CD1c-positive myeloid dendritic cell (primary cell): Measurements from ENCODE around the gene ARHGAP23.
"Not testable (repeated sequence)": the region's sequence is repeated elsewhere in the genome, so short reads cannot be mapped to it uniquely, and the experiment has no call there.

ENCODE experiments used
- DNase-seq: peaks from one replicate; pipeline ENCODE4 v3.0.0-alpha.2; 2016; ENCODE audit errors: extremely low spot score

The ARHGAP23 gene

GRCh38 chr17:38460716-38461630, 32.7 kb downstream of the ARHGAP23 start:
- no peak for DNase-seq

- DNase-seq = no peak
Measured at GRCh38 chr17:38461683-38462082, 33.4 kb downstream of the ARHGAP23 start.

DNA sequence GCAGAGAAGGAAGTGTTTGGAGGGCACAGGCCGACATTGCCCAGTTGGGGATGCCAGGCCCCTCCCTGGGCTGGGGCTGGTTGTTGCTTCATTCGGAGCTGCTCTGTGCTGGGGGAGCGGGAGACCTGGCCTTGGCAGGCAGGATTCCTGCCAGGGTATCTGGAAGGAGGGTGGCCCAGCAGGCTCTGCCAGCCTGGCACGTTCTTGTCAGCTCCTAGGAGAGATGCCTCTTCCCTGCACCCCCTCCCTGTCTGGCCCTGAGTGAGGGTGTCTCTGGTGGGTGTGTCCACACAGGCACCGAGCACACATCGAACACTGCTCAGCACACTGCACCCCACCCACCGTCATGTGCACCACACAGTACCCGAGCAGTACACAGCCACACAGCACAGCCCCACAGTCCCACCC, 35.2 kb downstream of the ARHGAP23 start:
- DNase-seq = no peak

DNA sequence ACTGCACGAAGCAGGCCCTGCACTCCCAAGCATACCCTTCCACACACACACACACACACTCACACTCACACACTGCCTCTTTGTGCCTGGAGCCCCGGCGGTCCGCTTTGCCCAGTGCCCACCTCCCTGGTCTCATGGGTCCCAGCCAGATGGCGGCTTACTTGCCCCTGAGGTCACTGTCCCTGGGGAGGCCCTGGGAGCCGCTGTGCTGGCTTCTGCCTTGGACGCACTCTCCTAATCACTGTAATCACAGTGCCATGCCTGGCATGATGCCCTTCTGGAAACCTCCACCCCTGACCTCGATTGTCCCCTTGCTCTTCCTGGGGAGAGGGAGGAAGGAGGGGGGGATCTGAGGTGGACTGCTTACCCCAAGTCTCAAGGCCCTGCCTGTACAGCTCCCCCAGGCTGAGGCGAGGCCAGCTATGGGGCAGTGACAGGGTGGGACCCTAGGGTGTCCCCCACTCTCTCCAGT, 36.0 kb downstream of the ARHGAP23 start:
- no peak for DNase-seq

DNA sequence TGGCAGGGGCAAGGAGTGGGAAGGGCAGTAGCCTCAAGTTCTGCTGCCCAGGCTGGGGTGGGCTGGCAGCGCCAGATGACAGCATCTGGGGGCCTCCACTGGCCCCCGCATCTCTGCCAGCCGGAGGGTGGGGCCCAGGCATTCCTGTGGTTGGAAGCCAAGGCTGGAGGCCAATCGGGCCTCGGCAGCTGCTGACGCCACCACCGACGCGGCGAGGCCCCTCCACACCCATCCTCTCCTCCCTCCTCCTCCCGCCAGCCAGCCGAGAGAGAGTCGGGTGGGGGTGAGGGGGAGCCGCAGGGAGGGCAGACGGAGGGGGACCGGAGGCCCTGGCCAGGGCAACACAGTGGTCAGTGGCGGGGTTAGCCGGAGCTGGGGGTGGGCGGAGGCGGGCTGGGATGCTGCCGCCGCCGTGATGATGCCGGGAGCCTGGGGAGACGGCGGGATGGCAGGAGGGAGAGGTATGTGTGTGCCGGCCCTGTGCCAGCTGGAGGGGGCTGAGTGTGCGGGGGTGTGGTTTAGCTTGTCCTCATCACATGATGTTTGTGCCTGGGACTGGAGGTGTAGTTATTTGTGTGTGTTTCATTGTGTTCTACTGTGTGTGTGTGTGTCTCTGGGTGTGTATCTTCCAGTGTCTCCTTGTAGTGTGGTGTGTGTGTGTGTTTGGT, 36.6 kb downstream of the ARHGAP23 start:
- DNase-seq = no peak

DNA sequence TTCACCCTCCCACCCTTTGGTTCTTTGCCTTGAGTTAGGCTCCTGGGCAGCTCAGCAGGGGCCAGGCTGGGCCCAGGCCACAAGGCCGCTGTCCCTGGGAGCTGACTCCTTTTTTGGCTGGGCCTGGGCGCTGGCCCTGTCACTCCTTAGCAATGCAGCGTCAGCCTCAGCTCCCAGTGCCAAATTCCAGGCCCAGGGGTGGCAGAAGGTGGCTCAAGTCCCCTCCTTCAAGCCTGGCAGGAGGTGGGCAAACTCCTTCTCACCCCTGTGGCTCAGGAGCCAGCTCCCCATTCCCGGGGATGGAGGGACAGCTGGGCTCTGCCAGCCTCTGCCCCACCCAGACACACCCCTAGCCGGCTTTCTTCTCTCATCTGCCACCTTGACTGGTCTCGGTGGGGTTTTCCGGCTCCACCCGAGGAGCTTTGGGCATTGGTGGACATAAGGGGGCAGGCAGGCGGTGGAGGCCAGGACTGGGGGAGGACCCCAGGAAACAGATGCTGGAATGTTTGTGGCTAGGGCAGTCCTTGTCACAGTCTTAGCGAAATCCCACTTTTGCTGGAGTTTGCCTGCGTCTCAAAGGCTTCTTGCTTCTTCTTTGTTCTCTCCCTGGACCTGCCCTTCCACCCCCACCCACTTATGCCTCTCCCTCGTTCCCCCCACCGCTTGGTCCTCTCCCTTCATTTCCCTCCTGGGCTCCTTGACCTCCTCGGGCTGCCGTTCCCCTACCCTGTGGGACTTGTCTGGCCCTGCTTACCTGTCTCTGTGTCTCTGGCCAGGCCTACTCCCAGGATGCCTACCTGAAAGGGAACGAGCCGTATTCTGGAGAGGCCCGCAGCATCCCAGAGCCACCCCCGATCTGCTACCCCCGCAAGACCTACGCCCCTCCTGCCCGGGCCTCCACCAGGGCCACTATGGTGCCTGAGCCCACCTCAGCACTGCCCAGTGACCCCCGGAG, 37.4 kb downstream of the ARHGAP23 start:
- DNase-seq = no peak

- DNase-seq = no peak
Measured at GRCh38 chr17:38466346-38467315, 38.4 kb downstream of the ARHGAP23 start.

GRCh38 chr17:38467491-38467890, 39.2 kb downstream of the ARHGAP23 start:
- DNase-seq = no peak

DNA sequence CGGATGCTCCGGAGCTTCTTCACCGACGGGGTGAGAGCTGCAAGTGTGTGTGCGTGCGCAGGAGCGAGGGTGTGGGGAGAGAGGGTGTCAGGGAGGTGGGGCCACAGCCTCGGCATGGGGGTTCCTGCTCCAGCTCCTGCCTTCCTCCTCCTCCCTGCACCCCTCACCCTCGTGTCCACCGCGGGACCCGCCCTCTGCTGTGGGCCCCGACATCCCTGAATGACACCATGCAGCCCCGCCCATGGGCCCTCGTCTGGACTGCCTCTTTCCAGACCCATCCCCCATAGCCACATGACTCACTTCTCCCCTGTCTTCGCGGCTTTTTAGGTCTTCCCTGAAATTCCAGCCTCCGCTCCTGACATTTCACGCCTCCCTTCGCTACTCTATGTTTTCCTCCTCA, 41.6 kb downstream of the ARHGAP23 start:
- DNase-seq = no peak

DNA sequence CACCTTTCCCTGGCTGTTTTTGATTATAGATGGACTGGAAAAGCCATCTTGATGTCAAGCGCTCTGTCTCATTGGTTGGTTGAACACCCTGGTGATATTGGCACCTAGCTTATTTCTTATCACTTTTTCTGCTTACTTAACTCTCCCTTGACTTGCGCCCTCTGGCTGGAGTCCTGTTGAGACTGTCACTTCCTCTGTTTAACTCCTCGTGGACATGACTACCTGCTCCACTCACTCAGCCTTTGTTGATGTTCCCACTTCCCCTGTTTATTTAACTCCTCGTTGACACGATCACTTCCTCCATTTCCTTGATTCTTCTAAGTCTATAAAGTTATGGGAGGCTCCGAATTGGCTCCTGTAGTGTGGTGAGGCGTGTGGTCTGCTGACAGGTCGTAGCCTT, 43.0 kb downstream of the ARHGAP23 start:
- DNase-seq = not testable (repeated sequence)

- DNase-seq = not testable (repeated sequence)
Measured at GRCh38 chr17:38474666-38475065, 46.4 kb downstream of the ARHGAP23 start.

GRCh38 chr17:38476549-38476948, 48.3 kb downstream of the ARHGAP23 start:
- no peak for DNase-seq

GRCh38 chr17:38477417-38477816, 49.2 kb downstream of the ARHGAP23 start:
- DNase-seq = not testable (repeated sequence)

DNA sequence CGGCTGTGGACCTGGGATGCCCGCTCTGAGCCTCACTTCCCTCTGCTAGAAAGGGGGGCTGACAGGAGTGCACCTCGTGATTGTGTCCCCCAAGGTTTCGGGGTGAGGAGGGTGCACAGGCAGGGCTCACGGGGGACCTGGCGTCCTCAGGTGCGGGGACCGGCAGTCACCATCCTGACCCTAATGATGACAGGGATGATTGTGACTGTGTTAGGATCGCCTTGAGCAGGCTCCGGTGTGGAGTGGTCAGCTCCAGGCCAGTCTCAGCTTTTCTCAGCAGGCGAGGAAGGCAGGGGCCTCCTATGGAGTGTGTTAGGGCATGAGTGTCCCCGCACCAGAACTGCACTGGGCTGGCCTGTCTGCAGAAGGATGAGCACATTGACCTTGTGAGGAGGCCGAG, 49.7 kb downstream of the ARHGAP23 start:
- not testable (repeated sequence) for DNase-seq

- not testable (repeated sequence) for DNase-seq
Measured at GRCh38 chr17:38478667-38479066, 50.4 kb downstream of the ARHGAP23 start.

DNA sequence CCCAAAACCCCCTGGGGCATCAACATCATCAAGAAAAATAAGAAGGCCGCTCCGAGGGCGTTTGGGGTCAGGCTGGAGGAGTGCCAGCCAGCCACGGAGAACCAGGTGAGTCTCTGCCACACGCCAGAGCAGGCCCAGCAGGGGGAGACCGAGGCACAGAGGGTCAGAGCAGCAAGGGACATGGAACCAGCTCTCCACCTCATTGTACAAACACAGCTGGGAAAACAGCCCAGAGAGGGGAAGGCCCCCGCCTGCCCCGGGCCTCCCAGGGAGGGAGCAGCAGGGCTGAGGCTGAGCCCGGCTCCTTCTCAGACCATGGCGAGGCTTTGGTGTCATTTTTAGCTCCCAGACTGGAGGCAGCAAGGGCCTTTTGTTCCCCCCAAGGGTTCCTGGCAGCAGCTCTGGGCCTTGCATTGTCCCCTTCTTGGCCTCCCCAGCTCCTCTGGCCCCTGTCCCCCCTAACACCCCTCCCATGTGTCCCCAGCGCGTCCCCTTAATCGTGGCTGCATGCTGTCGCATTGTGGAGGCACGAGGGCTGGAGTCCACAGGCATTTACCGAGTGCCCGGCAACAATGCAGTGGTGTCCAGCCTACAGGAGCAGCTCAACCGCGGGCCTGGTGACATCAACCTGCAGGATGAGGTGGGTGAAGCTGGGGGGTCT, 53.9 kb downstream of the ARHGAP23 start:
- not testable (repeated sequence) for DNase-seq

DNA sequence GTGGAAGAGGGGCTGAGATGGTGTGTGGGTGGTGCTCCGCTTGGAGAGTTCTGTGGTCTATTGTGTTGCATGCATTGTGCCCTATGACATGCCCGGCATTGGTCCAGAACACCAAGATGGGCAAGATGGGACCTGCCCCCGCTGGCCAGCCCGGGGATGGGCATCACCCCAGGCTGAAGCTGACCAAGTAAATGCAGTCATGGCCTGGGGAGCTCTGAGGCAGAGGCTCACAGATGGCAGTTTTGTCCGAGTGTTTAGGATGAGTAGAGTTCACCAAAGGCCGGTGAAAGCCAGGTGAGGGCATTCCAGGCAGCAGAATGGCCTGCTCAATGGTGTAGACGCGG, 54.4 kb downstream of the ARHGAP23 start:
- DNase-seq = not testable (repeated sequence)

- DNase-seq = peak; percentile 77
Measured at GRCh38 chr17:38484242-38485145, 56.2 kb downstream of the ARHGAP23 start.

DNA sequence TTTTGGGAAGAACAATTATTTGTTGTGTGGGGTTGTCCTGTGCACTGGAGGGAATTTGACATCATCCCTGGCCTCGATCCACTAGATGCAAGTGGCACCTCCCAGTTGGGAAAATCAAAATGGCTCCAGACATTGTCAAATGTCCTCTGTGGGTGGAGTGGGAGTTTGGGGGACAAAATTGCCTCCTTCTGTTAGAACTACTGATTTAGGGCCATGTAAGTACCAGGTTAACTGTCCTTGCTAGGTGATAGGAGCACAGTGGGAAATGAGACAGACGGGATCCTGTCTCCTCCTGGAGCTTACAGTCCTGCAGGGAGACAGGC, 56.8 kb downstream of the ARHGAP23 start:
- DNase-seq = no peak
